Neural progenitor cell (in vitro differentiated cells): ENCODE results near the gene XRCC2. TPM values are rescaled to one million over a fixed set of nuclear protein-coding genes. Genes with fewer than 3 reads are reported as not detected.
"Not testable (repeated sequence)": the region's sequence is repeated elsewhere in the genome, so short reads cannot be mapped to it uniquely, and the experiment has no call there.

Source experiments
- DNase-seq: peaks from one replicate; pipeline ENCODE4 v3.0.0-alpha.2; 2016; ENCODE audit warnings: low spot score
- H2AFZ ChIP-seq: fragments of 200-600 bp; sonication (generic); replicated peaks from 2 replicates; pipeline ENCODE4 v1.6.1; 2016; ENCODE audit warnings: antibody characterized with exemption
- H3F3A ChIP-seq: fragments of 200-600 bp; sonication (generic); 2 replicates; pipeline ENCODE4 v1.6.1; 2016; ENCODE audit warnings: antibody characterized with exemption, low read depth
- H3K27ac ChIP-seq: fragments of 200-600 bp; sonication (generic); 2 replicates; pipeline ENCODE4 v1.5.1; 2016; ENCODE audit warnings: mild to moderate bottlenecking
- H3K27me3 ChIP-seq: fragments of 200-600 bp; sonication (generic); 2 replicates; pipeline ENCODE4 v1.6.1; 2016; ENCODE audit warnings: mild to moderate bottlenecking, moderate library complexity
- H3K36me3 ChIP-seq: fragments of 200-600 bp; sonication (generic); 2 replicates; pipeline ENCODE4 v1.5.1; 2016
- H3K4me1 ChIP-seq: fragments of 200-600 bp; sonication (generic); 2 replicates; pipeline ENCODE4 v1.6.1; 2016; ENCODE audit warnings: mixed run types
- H3K4me2 ChIP-seq: fragments of 200-600 bp; sonication (generic); 2 replicates; pipeline ENCODE4 v1.6.1; 2016
- H3K4me3 ChIP-seq: fragments of 200-600 bp; sonication (generic); 2 replicates; pipeline ENCODE4 v1.5.1; 2016
- H3K79me2 ChIP-seq: fragments of 200-600 bp; sonication (generic); 2 replicates; pipeline ENCODE4 v1.6.1; 2016; ENCODE audit warnings: low read depth
- H3K9ac ChIP-seq: fragments of 200-600 bp; sonication (generic); 2 replicates; pipeline ENCODE4 v1.6.1; 2016
- H3K9me3 ChIP-seq: fragments of 200-600 bp; sonication (generic); 2 replicates; pipeline ENCODE4 v1.5.1; 2016; ENCODE audit warnings: low read depth
- H4K20me1 ChIP-seq: fragments of 200-600 bp; sonication (generic); 2 replicates; pipeline ENCODE4 v1.6.1; 2016; ENCODE audit warnings: low read depth
- H3K27ac Mint-ChIP-seq: 3 replicates; pipeline ENCODE4 v1.8.0; 2021; ENCODE audit warnings: mixed read lengths
- H3K27me3 Mint-ChIP-seq: 2 replicates; pipeline ENCODE4 v1.8.0; 2022; ENCODE audit warnings: low read depth, mild to moderate bottlenecking, inconsistent platforms, moderate library complexity, mixed read lengths; ENCODE audit not compliant: insufficient read depth
- H3K36me3 Mint-ChIP-seq: 3 replicates; pipeline ENCODE4 v1.8.0; 2021; ENCODE audit warnings: mixed read lengths
- H3K4me1 Mint-ChIP-seq: 3 replicates; pipeline ENCODE4 v1.8.0; 2021; ENCODE audit warnings: mixed read lengths
- H3K4me3 Mint-ChIP-seq: 3 replicates; pipeline ENCODE4 v1.8.0; 2021; ENCODE audit warnings: mild to moderate bottlenecking, moderate library complexity, mixed read lengths
- H3K9me3 Mint-ChIP-seq: 3 replicates; pipeline ENCODE4 v1.8.0; 2020; ENCODE audit warnings: mixed read lengths
- EZH2 ChIP-seq: fragments of 200-600 bp; sonication (generic); IDR thresholded peaks from 2 replicates; pipeline ENCODE4 v1.6.1; 2017; ENCODE audit warnings: antibody characterized with exemption, mild to moderate bottlenecking, moderate library complexity
- EZH2phosphoT487 ChIP-seq: fragments of 200-600 bp; sonication (generic); IDR thresholded peaks from 2 replicates; pipeline ENCODE4 v1.6.1; 2017; ENCODE audit warnings: antibody characterized with exemption
- total RNA-seq: library from RNA; depleted of rRNA; stranded (reverse); fragments of >200 nt; gene quantifications from 2 replicates; pipeline ENCODE4 v1.2.3, GENCODE V29; 2015; ENCODE audit warnings: low replicate concordance
- TF ChIP-seq, protein P1 (sequence below): fragments of 200-600 bp; sonication (generic); IDR thresholded peaks from 2 replicates; pipeline ENCODE4 v1.5.1; 2017; ENCODE audit warnings: antibody characterized with exemption, mild to moderate bottlenecking

XRCC2 gene
- total RNA-seq, 1 donor from 2014 or later = 51.6 TPM

DNA sequence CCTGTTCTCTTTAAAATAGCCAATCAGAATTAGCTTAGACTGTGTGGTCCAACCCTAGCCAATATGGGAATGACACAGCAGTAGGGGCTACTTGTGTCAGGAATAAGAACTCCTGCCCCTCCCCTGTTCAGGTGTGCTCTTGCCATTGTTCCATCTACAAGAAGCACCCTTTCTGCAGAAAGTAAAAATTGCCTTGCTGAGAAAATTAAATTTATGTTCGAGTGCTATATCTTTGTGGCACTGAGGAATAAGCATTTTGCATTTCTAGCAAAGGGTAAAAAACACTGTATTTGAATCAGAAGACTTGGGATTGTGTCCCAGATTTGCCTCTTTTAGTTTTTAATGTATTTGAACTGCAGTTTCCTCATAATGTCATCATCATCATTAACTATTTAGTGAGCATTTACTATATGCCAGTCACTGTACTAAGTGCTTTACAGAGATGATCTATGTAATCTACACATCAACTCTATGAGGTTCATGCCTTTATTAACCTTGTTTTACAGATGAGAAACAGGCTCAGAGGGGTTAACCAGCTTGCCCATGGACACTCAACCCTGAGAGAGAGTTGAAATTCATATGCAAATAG lies 28.9 kb upstream of the XRCC2 start:
- no peak overlapping the region for H3K4me3 Mint-ChIP-seq
- Histone ChIP-seq H3K4me1 (peaks cover 6% of the 10 kb centered on the region), H3K79me2 (no peaks in the 10 kb centered on the region), H3K4me2 (no peak overlapping the region), H3K9ac (no peak overlapping the region), H2AFZ (no peak overlapping the region), H3K9me3 (no peaks in the 10 kb centered on the region), H3K36me3 (no peaks in the 10 kb centered on the region), H3K27me3 (no peaks in the 10 kb centered on the region), H3K27ac (no peak overlapping the region), H4K20me1 (no peaks in the 10 kb centered on the region), H3K4me3 (no peak overlapping the region), H3F3A (no peaks in the 10 kb centered on the region)
- H3K27ac Mint-ChIP-seq = no peak overlapping the region
- H3K27me3 Mint-ChIP-seq = peaks cover 8% of the 10 kb centered on the region
- no peak for DNase-seq
- H3K36me3 Mint-ChIP-seq = no peaks in the 10 kb centered on the region
- peaks cover 7% of the 10 kb centered on the region for H3K4me1 Mint-ChIP-seq
- TF ChIP-seq EZH2phosphoT487 (no peak), EZH2 (no peak)
- TF ChIP-seq, protein P1, sequence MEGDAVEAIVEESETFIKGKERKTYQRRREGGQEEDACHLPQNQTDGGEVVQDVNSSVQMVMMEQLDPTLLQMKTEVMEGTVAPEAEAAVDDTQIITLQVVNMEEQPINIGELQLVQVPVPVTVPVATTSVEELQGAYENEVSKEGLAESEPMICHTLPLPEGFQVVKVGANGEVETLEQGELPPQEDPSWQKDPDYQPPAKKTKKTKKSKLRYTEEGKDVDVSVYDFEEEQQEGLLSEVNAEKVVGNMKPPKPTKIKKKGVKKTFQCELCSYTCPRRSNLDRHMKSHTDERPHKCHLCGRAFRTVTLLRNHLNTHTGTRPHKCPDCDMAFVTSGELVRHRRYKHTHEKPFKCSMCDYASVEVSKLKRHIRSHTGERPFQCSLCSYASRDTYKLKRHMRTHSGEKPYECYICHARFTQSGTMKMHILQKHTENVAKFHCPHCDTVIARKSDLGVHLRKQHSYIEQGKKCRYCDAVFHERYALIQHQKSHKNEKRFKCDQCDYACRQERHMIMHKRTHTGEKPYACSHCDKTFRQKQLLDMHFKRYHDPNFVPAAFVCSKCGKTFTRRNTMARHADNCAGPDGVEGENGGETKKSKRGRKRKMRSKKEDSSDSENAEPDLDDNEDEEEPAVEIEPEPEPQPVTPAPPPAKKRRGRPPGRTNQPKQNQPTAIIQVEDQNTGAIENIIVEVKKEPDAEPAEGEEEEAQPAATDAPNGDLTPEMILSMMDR = no peak
- H3K9me3 Mint-ChIP-seq = peaks cover 23% of the 10 kb centered on the region

DNA sequence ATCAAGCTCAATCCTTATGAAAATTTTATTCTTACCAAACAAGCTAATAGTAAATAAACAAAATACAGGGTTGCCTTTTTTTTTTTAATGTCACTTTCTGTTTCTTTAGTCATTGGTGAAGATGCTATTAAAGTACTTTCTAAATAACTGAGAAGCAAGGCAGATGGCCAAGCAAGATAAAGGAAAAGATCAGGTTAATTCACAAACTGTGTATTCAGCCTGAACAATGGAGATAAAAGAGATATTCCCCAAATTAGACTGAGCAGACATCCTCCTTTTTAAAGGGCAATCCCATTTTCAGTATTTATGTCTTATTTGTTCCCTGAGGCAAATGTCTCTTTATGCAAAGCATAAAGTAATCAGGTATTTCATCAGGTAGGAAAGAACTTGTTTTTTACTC lies 23.1 kb upstream of the XRCC2 start:
- TF ChIP-seq EZH2phosphoT487 = no peak
- no peak for TF ChIP-seq EZH2
- TF ChIP-seq, protein P1 = no peak
- Histone ChIP-seq H3K27me3 (no peaks in the 10 kb centered on the region), H3K4me2 (no peak overlapping the region), H2AFZ (no peak overlapping the region), H3K27ac (no peak overlapping the region), H3K4me3 (no peak overlapping the region), H3K36me3 (no peaks in the 10 kb centered on the region), H3K4me1 (no peaks in the 10 kb centered on the region), H4K20me1 (no peaks in the 10 kb centered on the region), H3K79me2 (no peaks in the 10 kb centered on the region), H3K9ac (no peak overlapping the region), H3K9me3 (no peaks in the 10 kb centered on the region), H3F3A (no peaks in the 10 kb centered on the region)
- H3K36me3 Mint-ChIP-seq = no peaks in the 10 kb centered on the region
- no peak overlapping the region for H3K4me3 Mint-ChIP-seq
- no peak for DNase-seq
- no peak overlapping the region for H3K27ac Mint-ChIP-seq
- peaks cover 5% of the 10 kb centered on the region for H3K27me3 Mint-ChIP-seq
- H3K9me3 Mint-ChIP-seq = peaks cover 12% of the 10 kb centered on the region
- H3K4me1 Mint-ChIP-seq = no peaks in the 10 kb centered on the region

DNA sequence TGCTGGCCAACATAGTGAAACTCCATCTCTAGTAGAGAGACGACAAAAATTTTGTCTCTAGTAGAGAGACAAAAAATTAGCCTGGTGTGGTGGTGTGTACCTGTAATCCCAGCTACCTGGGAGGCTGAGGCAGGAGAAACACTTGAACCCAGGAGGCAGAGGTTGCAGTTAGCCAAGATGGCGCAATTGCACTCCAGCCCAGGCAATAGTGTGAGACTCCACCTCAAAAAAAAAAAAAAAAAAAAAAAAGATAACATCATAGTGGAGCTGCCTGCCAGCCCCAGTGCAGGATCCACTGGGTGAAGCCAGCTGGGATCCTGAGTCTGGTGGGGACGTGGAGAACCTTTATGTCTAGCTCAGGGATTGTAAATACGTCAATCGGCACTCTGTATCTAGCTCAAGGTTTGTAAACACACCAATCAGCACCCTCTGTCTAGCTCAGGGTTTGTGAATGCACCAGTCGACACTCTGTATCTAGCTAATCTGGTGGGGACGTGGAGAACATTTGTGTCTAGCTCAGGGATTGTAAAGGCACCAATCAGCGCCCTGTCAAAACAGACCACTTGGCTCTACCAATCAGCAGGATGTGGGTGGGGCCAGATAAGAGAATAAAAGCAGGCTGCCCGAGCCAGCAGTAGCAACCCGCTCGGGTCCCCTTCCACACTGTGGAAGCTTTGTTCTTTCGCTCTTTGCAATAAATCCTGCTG lies 21.5 kb upstream of the XRCC2 start:
- not testable (repeated sequence) for H3K4me2 ChIP-seq, H3K79me2 ChIP-seq, H3K27ac Mint-ChIP-seq, H3K9ac ChIP-seq, H2AFZ ChIP-seq, H3K27ac ChIP-seq, H3K36me3 Mint-ChIP-seq, H4K20me1 ChIP-seq, H3K4me3 ChIP-seq, H3F3A ChIP-seq, H3K4me1 Mint-ChIP-seq, H3K4me1 ChIP-seq, H3K27me3 ChIP-seq, H3K4me3 Mint-ChIP-seq, H3K36me3 ChIP-seq, H3K9me3 ChIP-seq, H3K9me3 Mint-ChIP-seq, DNase-seq, H3K27me3 Mint-ChIP-seq

DNA sequence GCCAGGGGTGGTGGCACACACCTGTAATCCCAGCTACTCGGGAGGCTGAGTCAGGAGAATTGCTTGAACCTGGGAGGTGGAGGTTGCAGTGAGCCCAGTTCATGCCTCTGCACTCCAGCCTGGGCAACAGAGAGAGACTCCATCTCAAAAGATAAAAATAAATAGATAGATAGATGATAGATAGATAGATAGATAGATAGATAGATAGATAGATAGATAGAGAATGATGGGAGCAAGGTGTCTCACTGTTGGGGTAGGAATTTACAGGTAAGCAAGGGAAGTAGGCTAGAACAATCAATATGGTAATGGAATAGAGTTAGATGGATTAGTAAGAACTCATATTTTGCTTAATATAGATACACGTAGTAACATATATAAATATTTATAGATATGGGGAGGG lies 16.3 kb upstream of the XRCC2 start:
- H3K36me3 ChIP-seq, H3K4me3 ChIP-seq, H3K4me1 Mint-ChIP-seq, DNase-seq, H3K4me1 ChIP-seq, H3K4me2 ChIP-seq, H4K20me1 ChIP-seq, H3K4me3 Mint-ChIP-seq, H3K27ac Mint-ChIP-seq, H3K79me2 ChIP-seq, H3F3A ChIP-seq, H3K27ac ChIP-seq, H3K27me3 ChIP-seq, H3K9me3 Mint-ChIP-seq, H3K9me3 ChIP-seq, H3K9ac ChIP-seq, H2AFZ ChIP-seq, H3K27me3 Mint-ChIP-seq, H3K36me3 Mint-ChIP-seq: not testable (repeated sequence)
